Cortex of kidney (tissue), 1 donor: Measurements from ENCODE around the gene CNIH3.

Experiments
- DNase-seq: peaks from one replicate; lab custom pipeline; 2025; lab: John Stamatoyannopoulos, UW

The CNIH3 gene

GRCh38 chr1:224616756-224617409 is 766 bp downstream of the CNIH3 start:
- no peak for DNase-seq

GRCh38 chr1:224617410-224618355 is 1.6 kb downstream of the CNIH3 start:
- no peak for DNase-seq

GRCh38 chr1:224619209-224619608 is 3.1 kb downstream of the CNIH3 start:
- no peak for DNase-seq

- DNase-seq = no peak
Measured at GRCh38 chr1:224620105-224620504, 4.0 kb downstream of the CNIH3 start.

GRCh38 chr1:224621813-224622682 is 5.9 kb downstream of the CNIH3 start:
- no peak for DNase-seq

GRCh38 chr1:224622831-224623230 is 6.7 kb downstream of the CNIH3 start:
- no peak for DNase-seq

- DNase-seq = no peak
Measured at GRCh38 chr1:224623310-224623714, 7.2 kb downstream of the CNIH3 start.

- DNase-seq = no peak
Measured at GRCh38 chr1:224623743-224624333, 7.7 kb downstream of the CNIH3 start.

GRCh38 chr1:224624432-224624831 is 8.3 kb downstream of the CNIH3 start:
- DNase-seq = no peak

- no peak for DNase-seq
Measured at GRCh38 chr1:224626042-224626441, 9.9 kb downstream of the CNIH3 start.

- no peak for DNase-seq
Measured at GRCh38 chr1:224629965-224630364, 13.8 kb downstream of the CNIH3 start.

GRCh38 chr1:224631462-224632115 is 15.5 kb downstream of the CNIH3 start:
- DNase-seq = no peak

- no peak for DNase-seq
Measured at GRCh38 chr1:224632381-224632871, 16.3 kb downstream of the CNIH3 start.

- DNase-seq = no peak
Measured at GRCh38 chr1:224632921-224633321, 16.8 kb downstream of the CNIH3 start.

- DNase-seq = no peak
Measured at GRCh38 chr1:224635356-224635755, 19.2 kb downstream of the CNIH3 start.

- DNase-seq = no peak
Measured at GRCh38 chr1:224637515-224637914, 21.4 kb downstream of the CNIH3 start.

GRCh38 chr1:224637936-224638335 is 21.8 kb downstream of the CNIH3 start:
- no peak for DNase-seq

GRCh38 chr1:224639426-224639975 is 23.4 kb downstream of the CNIH3 start:
- no peak for DNase-seq

GRCh38 chr1:224640018-224640417 is 23.9 kb downstream of the CNIH3 start:
- no peak for DNase-seq

GRCh38 chr1:224640587-224640986 is 24.5 kb downstream of the CNIH3 start:
- DNase-seq = no peak

GRCh38 chr1:224641030-224641429 is 24.9 kb downstream of the CNIH3 start:
- no peak for DNase-seq
